Fibroblast of lung (primary cell): ENCODE results near the gene PRKCQ.

Experiments used
- CTCF ChIP-seq, 2 donors: IDR thresholded peaks in 1 of 2; conservative IDR thresholded peaks in 1 of 2; 1 replicate in 1 of 2; 2 replicates in 1 of 2; pipeline ENCODE4 v1.5.1; 2011 to 2012; ENCODE audit warnings: low read length in 2 of 2, control low read depth in 1 of 2, inconsistent platforms in 1 of 2, low read depth in 1 of 2, mild to moderate bottlenecking in 1 of 2
- EZH2 ChIP-seq: IDR thresholded peaks from 2 replicates; pipeline ENCODE4 v1.5.1; 2012; ENCODE audit warnings: low read length, control low read depth, mild to moderate bottlenecking; ENCODE audit errors: missing control alignments

- TF ChIP-seq CTCF (conservative IDR thresholded peaks at IDR 0.05 in 1 of 2, IDR thresholded peaks at IDR 0.05 in 1 of 2; ENCODE audit: low read depth in 1 of 2, low read length in 2 of 2) (no peak), EZH2 (no peak)
These were observed 82.5 kb downstream of the PRKCQ start for GRCh38 chr10:6497620-6498019.
